Fibroblast of pulmonary artery (primary cell): ENCODE measurements around the gene ESR2.

Experiments used
- DNase-seq: peaks from one replicate; pipeline ENCODE4 v3.0.0-alpha.2; 2010; ENCODE audit warnings: low read depth
- H3K4me3 ChIP-seq: replicated peaks from 2 replicates; pipeline ENCODE4 v1.5.1; 2011; ENCODE audit warnings: low read depth, mild to moderate bottlenecking, control low read depth, low read length, moderate library complexity
- TF ChIP-seq, protein P1 (sequence below): IDR thresholded peaks from 2 replicates; pipeline ENCODE4 v1.5.1; 2011; ENCODE audit warnings: mild to moderate bottlenecking, control low read depth, low read length, inconsistent platforms; ENCODE audit errors: missing control alignments

ESR2 gene

DNA sequence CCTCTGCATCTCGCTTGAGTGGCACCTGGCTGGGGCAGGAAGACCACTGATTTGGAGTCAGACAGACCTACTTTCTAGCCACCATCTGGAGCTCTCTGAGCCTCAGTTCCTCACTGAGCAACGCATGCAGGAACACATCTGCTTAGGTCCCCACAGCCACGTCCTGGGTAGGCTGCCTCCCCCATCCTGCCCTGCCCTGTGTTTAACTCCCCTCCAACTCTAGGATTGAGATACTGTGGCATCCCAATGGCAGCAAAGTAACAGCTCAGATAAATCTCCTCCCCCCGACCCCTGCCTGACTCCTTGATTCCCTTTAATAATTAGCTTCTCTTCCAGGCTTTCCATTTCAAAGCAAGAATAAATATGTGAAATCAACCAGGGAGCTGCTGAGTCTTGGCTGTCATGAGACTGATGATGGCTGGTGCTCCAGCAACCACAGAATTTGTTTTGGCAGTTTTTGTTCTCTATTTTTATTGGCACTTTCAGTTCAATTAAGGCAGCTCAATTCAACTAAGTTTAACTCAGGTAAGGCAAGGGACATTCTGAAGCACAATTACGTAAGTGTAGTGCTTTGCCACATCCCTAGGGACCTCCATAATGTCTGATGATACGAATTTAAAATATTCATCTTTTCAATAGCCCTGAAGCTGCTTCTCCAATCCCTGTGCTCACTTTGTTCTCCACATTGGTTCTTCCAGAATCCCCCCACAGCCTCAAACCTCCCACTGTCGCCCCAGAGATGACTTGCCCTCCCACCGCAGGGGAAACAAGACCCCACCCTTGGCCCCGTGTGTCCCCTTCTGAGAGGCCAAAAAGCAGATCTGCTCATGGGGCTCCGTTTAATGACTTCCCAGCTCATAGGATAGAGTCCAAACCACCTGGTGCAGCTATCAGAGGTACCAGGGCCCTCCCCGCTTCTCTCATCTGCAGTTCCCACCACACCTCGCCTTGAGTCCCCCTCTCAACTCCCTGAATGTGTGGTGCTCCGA is 58.2 kb downstream of the ESR2 start:
- TF ChIP-seq, protein P1, sequence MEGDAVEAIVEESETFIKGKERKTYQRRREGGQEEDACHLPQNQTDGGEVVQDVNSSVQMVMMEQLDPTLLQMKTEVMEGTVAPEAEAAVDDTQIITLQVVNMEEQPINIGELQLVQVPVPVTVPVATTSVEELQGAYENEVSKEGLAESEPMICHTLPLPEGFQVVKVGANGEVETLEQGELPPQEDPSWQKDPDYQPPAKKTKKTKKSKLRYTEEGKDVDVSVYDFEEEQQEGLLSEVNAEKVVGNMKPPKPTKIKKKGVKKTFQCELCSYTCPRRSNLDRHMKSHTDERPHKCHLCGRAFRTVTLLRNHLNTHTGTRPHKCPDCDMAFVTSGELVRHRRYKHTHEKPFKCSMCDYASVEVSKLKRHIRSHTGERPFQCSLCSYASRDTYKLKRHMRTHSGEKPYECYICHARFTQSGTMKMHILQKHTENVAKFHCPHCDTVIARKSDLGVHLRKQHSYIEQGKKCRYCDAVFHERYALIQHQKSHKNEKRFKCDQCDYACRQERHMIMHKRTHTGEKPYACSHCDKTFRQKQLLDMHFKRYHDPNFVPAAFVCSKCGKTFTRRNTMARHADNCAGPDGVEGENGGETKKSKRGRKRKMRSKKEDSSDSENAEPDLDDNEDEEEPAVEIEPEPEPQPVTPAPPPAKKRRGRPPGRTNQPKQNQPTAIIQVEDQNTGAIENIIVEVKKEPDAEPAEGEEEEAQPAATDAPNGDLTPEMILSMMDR: no peak
- DNase-seq: no peak
- no peak overlapping the region for H3K4me3 ChIP-seq

DNA sequence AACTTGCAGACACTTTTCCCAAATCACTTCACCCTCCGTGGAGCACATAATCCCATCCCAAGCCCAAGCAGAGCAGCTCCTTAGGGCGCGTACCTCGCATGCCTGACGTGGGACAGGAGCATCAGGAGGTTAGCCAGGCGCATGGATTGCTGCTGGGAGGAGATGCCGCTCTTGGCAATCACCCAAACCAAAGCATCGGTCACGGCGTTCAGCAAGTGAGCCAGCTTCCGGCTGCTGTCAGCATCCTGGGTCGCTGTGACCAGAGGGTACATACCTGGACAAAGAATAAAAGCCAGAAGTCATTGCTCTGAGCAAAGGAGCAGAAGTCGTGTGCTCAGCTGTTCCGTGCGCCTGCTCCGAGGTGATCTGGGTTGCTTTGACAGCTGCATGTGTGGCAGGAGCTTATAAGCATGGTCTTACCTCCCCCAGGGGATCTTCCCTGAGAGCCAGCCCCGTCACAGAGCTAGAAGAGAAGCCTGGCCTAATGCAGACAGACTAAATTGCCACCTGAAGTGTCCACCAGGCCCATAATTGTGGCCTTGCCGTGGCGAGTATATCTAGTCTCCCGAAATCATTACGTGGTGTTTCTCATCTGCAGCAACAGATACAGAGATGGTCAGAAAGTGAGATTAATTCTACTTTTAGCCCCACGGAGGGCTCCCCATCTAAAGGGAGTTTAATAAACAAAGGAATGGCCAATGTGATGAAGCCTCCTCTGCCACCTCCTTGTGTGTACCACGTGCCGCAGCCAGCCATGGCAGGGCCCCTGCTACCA is 59.1 kb downstream of the ESR2 start:
- DNase-seq: peak; percentile 67
- H3K4me3 ChIP-seq: no peak overlapping the region
- TF ChIP-seq, protein P1: no peak

GRCh38 chr14:64233531-64234190 is 60.5 kb downstream of the ESR2 start:
- no peak overlapping the region for H3K4me3 ChIP-seq
- DNase-seq: no peak
- TF ChIP-seq, protein P1: no peak

- H3K4me3 ChIP-seq: no peak overlapping the region
- TF ChIP-seq, protein P1: no peak
- no peak for DNase-seq
Measured at GRCh38 chr14:64232944-64233343, 61.2 kb downstream of the ESR2 start.

DNA sequence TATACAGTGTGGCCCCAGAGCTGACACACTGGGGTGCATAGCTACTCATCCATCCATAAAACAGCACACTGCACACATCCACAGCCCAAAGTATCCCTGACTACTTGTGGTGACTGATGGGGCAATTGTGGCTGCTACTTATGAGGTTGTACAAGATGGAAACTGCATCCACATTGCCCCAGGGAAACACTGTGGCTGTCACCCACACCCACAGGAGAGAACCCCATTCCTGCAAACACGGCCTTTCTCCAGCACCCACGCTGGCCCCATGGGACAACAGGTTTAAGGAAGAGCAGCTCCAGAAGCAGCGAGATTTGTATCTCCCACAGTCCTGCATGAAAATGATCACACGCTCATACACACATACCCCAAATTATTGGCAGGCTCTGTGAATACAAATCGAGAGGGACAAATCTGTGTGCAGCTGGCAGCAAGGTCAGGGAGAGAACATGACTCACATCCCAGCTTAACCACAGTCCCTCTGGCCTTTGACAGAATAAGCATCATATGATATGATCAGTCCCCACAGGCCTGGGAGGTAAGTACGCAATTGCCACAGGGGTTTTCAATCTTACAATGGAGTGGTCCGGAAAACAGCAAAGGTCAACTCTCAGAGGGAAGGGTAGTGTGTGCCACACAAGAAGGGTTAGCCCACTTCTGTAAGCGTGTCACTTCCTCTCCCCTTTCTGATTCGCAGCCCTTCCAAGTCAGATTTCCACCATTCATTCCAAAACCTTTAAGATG is 61.9 kb downstream of the ESR2 start:
- peak; percentile 95 for DNase-seq
- H3K4me3 ChIP-seq: no peak overlapping the region
- TF ChIP-seq, protein P1: no peak

DNA sequence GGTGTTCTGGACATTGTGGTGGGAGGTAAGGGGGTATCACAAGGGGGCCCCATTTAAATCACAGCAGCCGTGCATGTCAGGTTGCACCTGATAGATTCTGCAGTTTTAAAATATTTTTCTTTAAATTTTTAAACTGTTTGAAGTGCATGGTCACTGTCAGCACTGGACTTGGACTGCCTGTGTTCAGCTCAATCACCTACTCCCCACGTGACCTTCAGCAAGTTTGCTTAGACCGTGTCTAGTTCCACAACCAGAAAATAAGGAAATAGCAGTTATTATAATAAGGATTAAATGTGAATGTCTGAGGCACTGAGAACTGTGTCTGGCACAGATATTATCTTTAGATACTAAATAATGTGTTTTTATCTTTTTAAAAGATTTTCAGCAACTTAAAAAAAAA is 64.7 kb downstream of the ESR2 start:
- TF ChIP-seq, protein P1: no peak
- no peak for DNase-seq
- H3K4me3 ChIP-seq: no peak overlapping the region
